Measurements from ENCODE around the gene SLC13A3.

SLC13A3 gene

GRCh38 chr20:46688151-46689081 is 37.2 kb upstream of the SLC13A3 start:
- peak in 1 of 3 donors; percentile 24 for DNase-seq
- ChIA-PET CTCF (interaction anchor here (0.9 to 3.3 kb wide), 8 partner anchors 8 to 144 kb away, joined by 3 to 11 read pairs (median 3); no protein-coding TSS in a partner anchor), POLR2A (interaction anchor here (1.3 kb wide), 1 partner anchor 21 kb away, joined by 4 read pairs; the partner anchor contains the start of gene SLC2A10)
- peaks cover 12 to 40% (median 29%) of the 10 kb centered on the region in 4 experiments for H3K4me1 ChIP-seq (ENCODE audit: control extremely low read depth in 1 of 4, control insufficient read depth in 4 of 4, insufficient read depth in 4 of 4, low read length in 3 of 4)
- peak overlapping the region; percentile 82 to 91 for H3K27ac ChIP-seq (ENCODE audit: insufficient read depth in 1 of 2, low read depth in 1 of 2, low read length in 2 of 2, poor library complexity in 1 of 2, severe bottlenecking in 2 of 2)
- H3K27me3 ChIP-seq (replicated peaks in 2 of 5; ENCODE audit: control insufficient read depth in 4 of 5, insufficient read depth in 5 of 5, low read length in 4 of 5) = no peaks in the 10 kb centered on the region
- H3K9me3 ChIP-seq (ENCODE audit: control extremely low read depth in 1 of 5, control insufficient read depth in 4 of 5, insufficient read depth in 2 of 5, low read depth in 1 of 5, low read length in 4 of 5) = no peaks in the 10 kb centered on the region
- H3K4me3 ChIP-seq (ENCODE audit: control insufficient read depth in 1 of 7, extremely low read depth in 1 of 7, insufficient read depth in 4 of 7, low read depth in 2 of 7, low read length in 6 of 7) = peak overlapping the region; percentile 72 to 96 (median 89)
- H3K36me3 ChIP-seq (ENCODE audit: control insufficient read depth in 4 of 4, insufficient read depth in 4 of 4, low read length in 3 of 4) = peaks cover 4 to 33% (median 19%) of the 10 kb centered on the region in 4 experiments
- 27% methylated on average over 15 of the region's 20 CpGs for WGBS (ENCODE audit: insufficient coverage)

- peak overlapping the region in 1 of 2 experiments; percentile 52 for H3K27ac ChIP-seq (ENCODE audit: insufficient read depth in 1 of 2, low read depth in 1 of 2, low read length in 2 of 2, poor library complexity in 1 of 2, severe bottlenecking in 2 of 2)
- H3K9me3 ChIP-seq (ENCODE audit: control extremely low read depth in 1 of 5, control insufficient read depth in 4 of 5, insufficient read depth in 2 of 5, low read depth in 1 of 5, low read length in 4 of 5) = no peaks in the 10 kb centered on the region
- H3K36me3 ChIP-seq (ENCODE audit: control insufficient read depth in 4 of 4, insufficient read depth in 4 of 4, low read length in 3 of 4) = peaks cover 6 to 37% (median 20%) of the 10 kb centered on the region in 4 experiments
- CTCF ChIA-PET = interaction anchor here (0.6 to 2.6 kb wide), 4 partner anchors 27 to 164 kb away, joined by 3 to 29 read pairs (median 5); no protein-coding TSS in a partner anchor
- H3K27me3 ChIP-seq (replicated peaks in 2 of 5; ENCODE audit: control insufficient read depth in 4 of 5, insufficient read depth in 5 of 5, low read length in 4 of 5) = no peaks in the 10 kb centered on the region
- 97% methylated on average over 12 of the region's 23 CpGs for WGBS (ENCODE audit: insufficient coverage)
- no peak for DNase-seq
- H3K4me3 ChIP-seq (ENCODE audit: control insufficient read depth in 1 of 7, extremely low read depth in 1 of 7, insufficient read depth in 4 of 7, low read depth in 2 of 7, low read length in 6 of 7) = no peak overlapping the region
- H3K4me1 ChIP-seq (ENCODE audit: control extremely low read depth in 1 of 4, control insufficient read depth in 4 of 4, insufficient read depth in 4 of 4, low read length in 3 of 4) = peaks cover 12 to 52% (median 34%) of the 10 kb centered on the region in 4 experiments
- POLR2A ChIA-PET = no interaction called here
These were observed 32.9 kb upstream of the SLC13A3 start for GRCh38 chr20:46683939-46684750.

GRCh38 chr20:46683668-46683938 is 32.3 kb upstream of the SLC13A3 start:
- peaks cover 10 to 49% (median 32%) of the 10 kb centered on the region in 4 experiments for H3K4me1 ChIP-seq (ENCODE audit: control extremely low read depth in 1 of 4, control insufficient read depth in 4 of 4, insufficient read depth in 4 of 4, low read length in 3 of 4)
- H3K4me3 ChIP-seq (ENCODE audit: control insufficient read depth in 1 of 7, extremely low read depth in 1 of 7, insufficient read depth in 4 of 7, low read depth in 2 of 7, low read length in 6 of 7) = peak overlapping the region in 1 of 7 experiments; percentile 33
- ChIA-PET POLR2A (no interaction called here), CTCF (interaction anchor here (0.6 to 2.6 kb wide), 8 partner anchors 11 to 199 kb away, joined by 3 to 29 read pairs (median 5); no protein-coding TSS in a partner anchor)
- no peak for DNase-seq
- 93% methylated on average over 6 of the region's 8 CpGs for WGBS (ENCODE audit: insufficient coverage)
- peaks cover 6 to 37% (median 20%) of the 10 kb centered on the region in 4 experiments for H3K36me3 ChIP-seq (ENCODE audit: control insufficient read depth in 4 of 4, insufficient read depth in 4 of 4, low read length in 3 of 4)
- no peaks in the 10 kb centered on the region for H3K27me3 ChIP-seq (replicated peaks in 2 of 5; ENCODE audit: control insufficient read depth in 4 of 5, insufficient read depth in 5 of 5, low read length in 4 of 5)
- H3K27ac ChIP-seq (ENCODE audit: insufficient read depth in 1 of 2, low read depth in 1 of 2, low read length in 2 of 2, poor library complexity in 1 of 2, severe bottlenecking in 2 of 2) = peak overlapping the region in 1 of 2 experiments; percentile 52
- no peaks in the 10 kb centered on the region for H3K9me3 ChIP-seq (ENCODE audit: control extremely low read depth in 1 of 5, control insufficient read depth in 4 of 5, insufficient read depth in 2 of 5, low read depth in 1 of 5, low read length in 4 of 5)

GRCh38 chr20:46683011-46683667 is 31.9 kb upstream of the SLC13A3 start:
- no peaks in the 10 kb centered on the region for H3K9me3 ChIP-seq (ENCODE audit: control extremely low read depth in 1 of 5, control insufficient read depth in 4 of 5, insufficient read depth in 2 of 5, low read depth in 1 of 5, low read length in 4 of 5)
- DNase-seq = peak; percentile 48 to 88 (median 81)
- H3K27ac ChIP-seq (ENCODE audit: insufficient read depth in 1 of 2, low read depth in 1 of 2, low read length in 2 of 2, poor library complexity in 1 of 2, severe bottlenecking in 2 of 2) = peak overlapping the region in 1 of 2 experiments; percentile 41
- no peaks in the 10 kb centered on the region for H3K27me3 ChIP-seq (replicated peaks in 2 of 5; ENCODE audit: control insufficient read depth in 4 of 5, insufficient read depth in 5 of 5, low read length in 4 of 5)
- peak overlapping the region in 2 of 7 experiments; percentile 33 for H3K4me3 ChIP-seq (ENCODE audit: control insufficient read depth in 1 of 7, extremely low read depth in 1 of 7, insufficient read depth in 4 of 7, low read depth in 2 of 7, low read length in 6 of 7)
- WGBS (ENCODE audit: insufficient coverage) = 25% methylated on average over 6 of the region's 12 CpGs
- H3K4me1 ChIP-seq (ENCODE audit: control extremely low read depth in 1 of 4, control insufficient read depth in 4 of 4, insufficient read depth in 4 of 4, low read length in 3 of 4) = peaks cover 5 to 45% (median 28%) of the 10 kb centered on the region in 4 experiments
- peaks cover 6 to 37% (median 20%) of the 10 kb centered on the region in 4 experiments for H3K36me3 ChIP-seq (ENCODE audit: control insufficient read depth in 4 of 4, insufficient read depth in 4 of 4, low read length in 3 of 4)
- ChIA-PET CTCF (interaction anchor here (0.6 to 3.0 kb wide), 14 partner anchors 11 to 245 kb away, joined by 3 to 29 read pairs (median 5); no protein-coding TSS in a partner anchor), POLR2A (interaction anchor here (0.9 kb wide), 1 partner anchor 20 kb away, joined by 4 read pairs; no protein-coding TSS in a partner anchor)

- WGBS (ENCODE audit: insufficient coverage) = 97% methylated on average over 9 of the region's 9 CpGs
- no peak for DNase-seq
- CTCF ChIA-PET = interaction anchor here (0.9 to 3.0 kb wide), 21 partner anchors 10 to 244 kb away, joined by 3 to 29 read pairs (median 5); no protein-coding TSS in a partner anchor
- Histone ChIP-seq H3K4me3 (ENCODE audit: control insufficient read depth in 1 of 7, extremely low read depth in 1 of 7, insufficient read depth in 4 of 7, low read depth in 2 of 7, low read length in 6 of 7) (no peak overlapping the region), H3K27ac (ENCODE audit: insufficient read depth in 1 of 2, low read depth in 1 of 2, low read length in 2 of 2, poor library complexity in 1 of 2, severe bottlenecking in 2 of 2) (peak overlapping the region in 1 of 2 experiments; percentile 41), H3K4me1 (ENCODE audit: control extremely low read depth in 1 of 4, control insufficient read depth in 4 of 4, insufficient read depth in 4 of 4, low read length in 3 of 4) (peaks cover 0 to 36% (median 19%) of the 10 kb centered on the region in 4 experiments), H3K27me3 (replicated peaks in 2 of 5; ENCODE audit: control insufficient read depth in 4 of 5, insufficient read depth in 5 of 5, low read length in 4 of 5) (no peaks in the 10 kb centered on the region), H3K36me3 (ENCODE audit: control insufficient read depth in 4 of 4, insufficient read depth in 4 of 4, low read length in 3 of 4) (peaks cover 6 to 36% (median 20%) of the 10 kb centered on the region in 4 experiments), H3K9me3 (ENCODE audit: control extremely low read depth in 1 of 5, control insufficient read depth in 4 of 5, insufficient read depth in 2 of 5, low read depth in 1 of 5, low read length in 4 of 5) (no peaks in the 10 kb centered on the region)
- POLR2A ChIA-PET = interaction anchor here (0.9 kb wide), 1 partner anchor 21 kb away, joined by 4 read pairs; no protein-coding TSS in a partner anchor
These were observed 31.0 kb upstream of the SLC13A3 start for GRCh38 chr20:46682063-46682821.
